ENCODE data around the gene GLYR1.
A peak's percentile ranks its signal among the peaks of the same experiment; 100 is the strongest.
"Not testable (repeated sequence)": the region's sequence is repeated elsewhere in the genome, so short reads cannot be mapped to it uniquely, and the experiment has no call there.

The GLYR1 gene

DNA sequence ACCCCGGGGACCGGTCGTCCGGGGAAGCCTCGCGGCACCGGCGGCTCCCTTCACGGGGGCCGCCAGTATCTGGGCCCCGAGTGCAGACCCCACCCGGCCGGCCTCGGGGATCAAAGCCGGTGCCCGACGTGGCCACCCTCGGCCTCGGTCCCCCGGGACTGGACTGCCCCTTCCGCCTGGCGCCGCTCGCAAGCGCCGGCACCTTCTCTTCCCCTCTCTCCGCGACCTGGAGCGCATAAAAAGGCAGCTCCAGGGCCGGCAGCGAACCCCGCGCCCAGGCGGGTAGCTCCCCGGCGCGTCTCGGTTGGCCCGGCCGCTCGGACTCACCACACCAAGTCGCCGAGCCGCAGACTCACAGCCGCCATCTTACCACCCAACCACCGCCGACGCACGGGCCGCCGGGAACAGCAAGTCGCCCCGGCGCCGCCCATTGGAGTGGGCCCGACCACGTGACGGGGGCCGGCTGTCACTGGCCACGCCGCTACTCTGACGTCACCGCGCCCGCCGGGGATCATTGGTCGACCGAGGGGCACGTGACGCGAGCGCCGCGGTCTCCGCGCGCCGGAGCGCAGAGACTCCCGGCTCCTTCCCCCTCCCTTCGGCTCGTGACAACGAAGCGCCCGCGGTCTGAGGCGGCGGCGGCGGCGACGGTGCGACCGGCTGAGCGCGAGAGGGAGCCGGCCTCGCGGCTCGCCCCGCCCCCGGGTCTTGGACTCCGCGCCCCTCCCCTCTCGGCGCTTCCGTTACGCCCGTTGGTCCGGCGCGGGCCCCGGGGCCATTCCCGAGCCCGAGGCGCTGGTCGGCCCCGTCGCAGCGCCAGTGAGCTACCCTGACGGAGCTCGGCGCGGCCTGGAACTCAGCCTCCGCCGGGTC is at the start of gene GLYR1, which contains the start of gene UBN1:
Gene GLYR1, minus strand, starts transcription at position 388 of the 873 bp plus-strand sequence. Its CDS starts 23 bp downstream, at position 365.
Gene UBN1, plus strand, starts transcription at position 581 of the 873 bp plus-strand sequence. CDS start 5,437 bp downstream, outside the sequence.
- DNase-seq = peak; percentile 95 to 96

DNA sequence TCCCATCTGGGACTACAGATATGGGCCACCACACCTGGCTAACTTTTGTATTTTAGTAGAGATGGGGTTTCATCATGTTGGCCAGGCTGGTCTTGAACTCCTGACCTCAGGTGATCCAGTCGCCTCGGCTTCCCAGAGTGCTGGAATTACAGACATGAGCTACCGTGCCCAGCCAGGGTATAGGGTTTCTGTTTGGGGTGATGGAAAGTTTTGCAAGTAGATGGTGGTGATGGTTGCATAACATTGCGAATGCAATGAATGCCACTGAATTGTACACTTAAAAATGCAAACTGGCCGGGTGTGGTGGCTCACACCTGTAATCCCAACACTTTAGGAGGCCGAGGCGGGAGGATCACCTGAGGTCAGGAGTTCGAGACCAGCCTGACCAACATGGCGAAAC is 49.7 kb upstream of the GLYR1 start:
- DNase-seq = not testable (repeated sequence)

DNA sequence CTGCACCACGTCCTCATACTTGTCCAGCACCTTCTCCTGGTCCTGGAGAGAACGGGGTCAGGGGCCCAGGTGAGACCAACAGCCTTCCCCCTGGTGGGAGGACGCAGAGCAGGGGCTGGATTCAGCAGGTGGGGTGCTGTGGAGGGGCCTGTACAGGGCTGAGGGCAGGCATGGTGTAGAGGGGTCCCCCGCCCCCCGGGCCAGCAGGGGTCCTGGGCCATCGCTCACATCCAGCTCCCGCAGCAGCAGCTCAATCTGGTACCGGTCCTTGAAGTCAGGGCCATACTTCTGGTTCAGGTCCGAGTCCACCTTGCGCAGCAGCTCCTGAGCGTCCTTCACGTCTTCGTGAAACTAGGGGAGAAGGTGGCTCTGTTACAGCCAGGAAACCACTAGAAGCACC is 48.3 kb upstream of the GLYR1 start:
- DNase-seq = no peak

DNA sequence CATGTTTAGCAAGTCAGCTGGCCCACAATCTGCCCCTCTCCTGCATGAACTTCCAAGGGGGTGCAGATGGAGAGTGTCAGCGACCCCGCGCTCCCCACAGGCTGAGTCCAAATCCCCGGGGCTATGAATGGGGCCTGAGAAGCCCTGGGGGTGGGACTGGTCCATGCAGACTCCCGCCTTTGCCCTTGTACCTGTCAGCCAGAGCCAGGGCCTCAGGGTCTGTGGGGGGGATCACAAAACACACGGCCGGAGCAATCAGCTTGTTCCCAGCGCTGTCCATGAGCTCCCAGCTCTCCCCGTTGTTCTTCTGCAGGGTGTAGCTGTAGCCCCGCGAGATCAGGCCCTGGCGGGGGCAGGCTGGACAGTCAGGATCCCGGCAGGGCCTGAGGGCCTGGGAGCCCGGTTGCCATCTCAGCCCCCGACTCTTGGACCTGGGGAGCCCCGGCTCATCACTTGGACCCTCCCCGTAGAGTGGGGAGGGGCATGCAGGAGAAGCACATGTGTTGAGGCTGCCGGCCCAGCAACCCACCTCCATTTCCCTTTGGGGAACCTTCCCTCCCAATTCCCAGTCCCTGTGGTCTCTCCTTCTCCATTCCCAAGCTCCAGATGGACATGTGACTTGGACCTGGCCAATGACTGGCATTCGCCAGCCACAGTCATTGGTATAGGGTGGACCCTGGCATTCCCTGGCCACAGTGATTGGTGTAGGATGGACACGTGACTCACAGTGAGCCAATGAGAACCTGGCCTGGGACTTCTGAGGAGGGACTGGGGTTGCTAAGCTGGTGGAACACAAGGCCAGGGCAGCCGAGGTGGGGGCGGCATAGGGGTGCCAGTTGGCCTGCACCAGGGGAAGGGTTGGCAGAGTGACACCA is 47.4 kb upstream of the GLYR1 start:
- DNase-seq = no peak

DNA sequence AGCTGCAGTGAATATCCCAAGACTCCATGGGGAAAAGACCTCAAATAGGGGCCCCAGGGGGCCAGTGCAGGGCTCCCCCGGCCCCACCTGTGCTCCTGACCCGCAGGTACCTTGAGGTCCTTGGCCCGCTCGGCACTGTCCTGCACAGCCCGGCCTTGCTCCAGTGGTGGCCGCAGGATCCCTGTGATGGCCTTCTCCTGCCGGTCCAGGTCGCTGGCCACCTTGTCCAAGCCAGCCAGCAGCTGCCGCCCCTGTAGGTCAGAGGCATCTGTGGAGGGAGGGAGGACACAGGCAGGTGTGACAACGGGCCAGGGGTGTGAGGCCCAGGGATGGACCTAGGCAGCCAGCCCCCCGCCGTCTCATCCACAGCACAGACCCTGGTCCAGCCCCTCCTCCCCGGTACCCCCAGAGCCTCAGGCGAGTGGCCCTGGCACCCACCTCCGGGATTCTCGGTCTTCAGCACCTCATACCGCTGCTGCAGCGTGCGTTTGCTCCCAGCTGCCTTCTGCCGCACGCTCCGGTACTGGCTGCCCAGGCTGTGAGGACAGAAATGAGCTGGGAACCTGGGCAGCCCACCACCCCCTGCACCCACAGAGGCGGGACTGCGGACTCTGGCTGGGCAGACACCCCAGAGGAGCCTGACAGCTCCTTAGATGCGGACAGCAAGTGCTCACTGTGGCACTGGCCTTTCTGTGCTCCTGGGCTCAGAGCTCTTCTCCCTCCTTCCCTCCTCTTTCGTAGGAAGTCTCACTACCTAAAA is 46.2 kb upstream of the GLYR1 start:
- no peak for DNase-seq

DNA sequence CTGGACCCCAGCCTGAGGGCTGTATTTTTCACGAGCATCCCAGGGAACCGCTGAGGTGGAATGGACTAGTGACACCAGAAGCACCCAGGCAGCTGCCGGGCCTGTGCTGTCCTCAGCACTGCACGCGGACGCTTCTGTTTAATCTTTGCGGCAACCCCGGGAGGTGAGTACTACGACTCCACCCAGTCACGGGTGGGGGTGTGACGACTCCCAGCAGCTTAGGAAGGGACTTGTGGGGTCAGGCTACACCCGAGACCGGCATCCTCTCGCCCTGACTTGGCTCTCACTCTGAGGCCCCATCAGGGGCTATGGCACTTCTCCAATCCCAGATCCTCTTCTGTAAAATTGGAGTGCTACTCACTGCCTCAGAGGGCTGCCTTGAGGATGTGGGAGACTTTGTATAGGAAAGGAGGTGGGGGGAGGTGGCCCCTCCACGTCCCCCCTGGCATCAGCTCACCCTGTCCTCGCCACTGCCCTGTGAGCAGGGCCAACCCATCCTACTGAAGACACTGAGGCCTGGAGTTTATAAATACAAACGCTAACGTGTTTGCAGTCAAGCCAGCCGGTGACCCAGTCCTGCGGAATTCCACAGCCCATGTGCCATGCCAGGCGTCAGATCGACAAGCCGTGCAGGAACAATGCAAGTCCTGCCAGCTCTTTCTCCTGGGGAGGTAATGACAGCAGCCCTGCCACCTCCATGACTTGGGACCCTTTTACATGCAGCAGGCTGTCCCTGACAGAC is 45.4 kb upstream of the GLYR1 start:
- no peak for DNase-seq

DNA sequence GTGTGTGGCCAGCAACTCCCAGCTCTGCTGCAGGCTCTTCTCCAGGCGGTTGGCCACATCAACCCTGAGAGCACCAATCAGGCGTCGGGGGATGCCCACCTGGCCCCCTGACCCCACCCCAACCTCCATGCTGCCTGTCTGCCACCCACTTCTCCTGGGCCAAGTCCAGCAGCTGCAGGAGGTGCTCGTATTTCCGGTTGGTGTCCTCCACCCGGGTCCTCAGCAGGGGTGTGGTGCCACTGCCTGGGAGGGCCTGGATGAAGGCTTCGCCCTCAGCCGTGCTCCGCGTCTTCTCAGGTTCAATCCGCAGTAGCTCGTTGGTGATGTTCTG is 44.8 kb upstream of the GLYR1 start:
- no peak for DNase-seq

DNA sequence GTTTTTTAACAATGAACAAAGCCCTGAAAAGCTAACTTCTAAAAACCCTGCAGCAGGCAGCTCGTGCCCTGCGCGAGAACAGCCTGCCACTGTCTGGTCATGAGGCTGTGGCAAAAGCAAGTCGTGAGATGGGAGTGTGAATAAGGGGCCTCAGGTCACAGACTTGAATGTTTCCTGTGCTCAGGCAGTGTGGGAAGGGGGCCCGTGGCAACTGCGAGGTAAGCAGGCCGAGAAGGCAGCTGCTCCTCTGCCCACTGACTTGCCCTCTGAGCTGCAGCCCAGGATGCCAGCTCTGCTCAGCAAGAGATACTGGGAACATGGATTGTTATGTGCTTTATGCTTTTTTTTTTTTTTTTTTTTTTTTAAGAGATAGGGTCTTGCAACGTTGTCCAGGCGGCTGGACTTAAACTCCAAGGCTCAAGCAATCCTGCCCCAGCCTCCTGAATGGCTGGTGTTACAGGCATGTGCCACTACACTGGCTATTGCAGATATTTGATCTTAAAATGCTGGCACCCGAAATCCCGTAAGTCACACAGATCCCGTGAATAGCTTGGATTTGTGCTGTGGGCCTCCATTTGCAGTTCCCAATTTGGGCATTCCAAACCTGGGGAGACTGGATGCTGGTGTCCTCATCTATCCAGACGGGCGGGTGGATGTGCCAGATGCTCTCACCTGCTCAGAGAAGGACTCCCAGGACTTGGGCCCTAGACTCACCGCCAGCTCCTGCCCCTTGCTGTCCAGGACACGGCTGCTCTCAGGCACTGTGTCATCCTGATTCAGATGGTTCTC is 44.2 kb upstream of the GLYR1 start:
- DNase-seq = no peak

DNA sequence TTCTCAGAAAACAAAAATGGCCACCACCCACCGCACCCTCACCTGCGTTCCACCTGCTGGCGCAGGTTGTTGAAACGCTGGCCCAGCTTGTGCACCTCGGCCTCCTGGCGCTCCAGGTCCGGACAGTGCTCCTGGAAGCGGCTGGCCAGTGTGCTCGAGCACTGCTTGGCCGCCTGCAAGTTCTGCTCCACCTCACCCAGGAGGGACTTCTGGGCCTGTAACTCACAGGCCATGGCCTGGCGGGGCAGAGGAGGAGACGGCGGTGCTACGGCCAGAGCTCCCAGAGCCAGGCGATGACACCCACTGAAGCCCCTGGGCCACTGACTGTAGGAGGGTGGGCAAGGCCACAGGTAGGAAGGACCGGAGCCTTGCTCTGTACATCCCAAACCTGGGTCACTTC is 43.6 kb upstream of the GLYR1 start:
- DNase-seq = no peak

DNA sequence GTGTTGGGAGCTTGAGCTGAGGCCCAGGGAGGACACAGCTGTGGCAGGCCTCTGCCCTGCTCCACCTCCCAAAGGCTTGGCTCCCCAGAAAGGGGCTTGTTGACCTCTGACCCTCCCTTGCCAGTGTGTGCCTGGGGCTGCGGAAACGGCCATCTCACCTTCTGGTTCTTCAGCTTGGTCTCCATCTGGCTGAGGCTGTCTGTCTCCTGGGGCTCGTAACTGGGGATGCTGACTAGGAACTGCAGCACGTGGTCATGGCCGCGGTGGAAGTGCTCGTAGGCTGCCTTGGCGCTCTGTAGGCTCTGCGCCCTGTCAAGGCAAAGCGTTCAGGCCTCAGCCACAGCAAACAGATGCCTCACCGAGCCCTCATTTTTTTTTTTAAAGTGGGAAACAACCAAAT is 42.9 kb upstream of the GLYR1 start:
- DNase-seq = no peak

DNA sequence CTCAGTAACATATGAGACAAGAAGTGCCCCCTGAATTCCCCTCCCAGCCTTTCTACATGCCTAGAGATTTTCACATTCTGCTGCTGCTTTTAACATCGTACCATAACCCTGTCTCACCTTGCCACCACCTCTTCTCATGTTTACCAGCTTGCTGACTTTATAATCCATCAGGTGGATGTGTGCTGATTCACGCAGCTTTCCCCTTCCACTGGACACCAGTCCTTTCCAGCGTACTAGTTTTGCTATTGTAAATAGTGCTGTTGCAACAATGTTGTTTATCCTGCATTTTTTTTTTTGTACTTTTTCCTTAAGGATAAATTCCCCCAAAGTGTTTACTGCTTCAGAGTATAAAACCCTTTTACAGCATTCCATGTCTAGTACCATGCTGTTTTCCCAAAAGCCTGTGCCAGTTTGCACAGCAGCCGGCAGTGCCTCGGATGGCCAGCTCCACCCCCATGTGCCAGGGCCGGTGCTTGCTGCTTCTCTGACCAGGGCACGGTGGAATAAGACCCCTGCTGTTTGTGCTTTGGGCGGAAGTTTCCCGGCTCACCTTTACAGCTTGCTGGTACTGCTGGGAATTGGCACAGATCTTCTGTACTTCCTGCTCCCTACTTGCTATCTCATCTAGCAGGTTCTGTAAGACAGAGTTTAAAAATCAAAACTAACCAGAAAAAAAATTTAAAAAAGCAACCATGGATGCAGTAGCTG is 41.5 kb upstream of the GLYR1 start:
- no peak for DNase-seq

DNA sequence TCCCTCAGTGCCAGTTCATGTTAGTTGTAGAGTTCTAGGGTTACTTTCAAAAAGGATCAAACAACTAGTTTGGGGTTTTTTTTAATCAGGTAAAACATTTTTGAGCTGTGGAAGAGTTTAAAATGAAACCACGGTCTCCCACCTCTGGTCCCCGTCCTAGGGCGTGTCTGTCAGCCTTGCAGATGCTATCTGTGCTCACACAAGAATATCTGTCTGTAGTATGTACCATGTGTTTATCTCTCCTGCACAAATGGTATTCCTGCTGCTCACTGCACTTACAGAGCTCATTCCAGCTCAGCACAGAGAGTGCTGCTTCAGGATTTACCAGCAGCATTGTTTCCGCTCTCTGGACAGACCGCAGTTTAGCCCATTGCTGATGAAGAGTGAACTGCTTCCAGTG is 39.1 kb upstream of the GLYR1 start:
- DNase-seq = no peak

DNA sequence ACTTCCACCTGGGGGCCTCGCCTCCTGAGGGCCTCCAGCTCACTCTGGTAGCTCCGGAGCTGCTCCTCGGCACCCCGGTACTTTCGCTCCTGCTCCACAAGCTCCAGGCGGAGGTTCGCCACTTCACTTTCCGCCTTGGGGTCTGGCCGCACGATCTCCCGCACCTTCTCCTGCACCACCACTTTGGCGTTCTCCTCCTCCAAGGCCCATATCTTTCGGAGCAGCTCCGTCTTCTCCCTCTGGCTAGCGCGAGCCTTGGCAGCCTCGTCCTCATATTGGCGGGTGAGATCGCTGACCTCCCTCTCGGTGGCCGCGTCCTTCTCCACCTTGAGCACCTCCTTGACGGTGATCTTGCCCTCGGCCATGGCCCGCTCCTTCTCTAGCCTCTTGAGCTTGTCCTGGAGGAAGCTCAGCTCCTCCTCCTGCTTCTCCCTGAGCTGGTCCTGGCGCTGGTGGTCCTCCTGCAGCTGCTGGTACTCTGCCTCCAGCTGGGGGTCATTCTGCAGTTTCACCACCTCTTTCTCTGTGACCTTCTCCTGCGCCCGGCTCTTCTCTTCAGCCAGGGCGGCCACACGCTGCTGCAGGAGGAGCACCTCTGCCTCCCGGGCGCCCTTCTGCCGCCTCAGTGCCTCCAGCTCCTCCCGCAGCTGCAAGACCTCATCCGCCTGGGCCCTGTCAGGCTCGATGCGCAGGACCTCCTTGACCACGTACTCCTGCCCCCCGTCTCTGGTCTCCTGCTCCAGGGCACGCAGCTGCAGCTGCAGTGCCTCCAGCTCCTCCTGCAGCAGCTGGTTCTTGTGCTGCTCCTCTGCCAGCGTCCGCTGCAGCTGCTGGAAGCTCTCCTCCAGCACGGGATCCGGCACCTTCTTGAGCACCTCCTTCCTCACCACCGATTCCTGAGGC is 38.1 kb upstream of the GLYR1 start:
- DNase-seq = no peak

DNA sequence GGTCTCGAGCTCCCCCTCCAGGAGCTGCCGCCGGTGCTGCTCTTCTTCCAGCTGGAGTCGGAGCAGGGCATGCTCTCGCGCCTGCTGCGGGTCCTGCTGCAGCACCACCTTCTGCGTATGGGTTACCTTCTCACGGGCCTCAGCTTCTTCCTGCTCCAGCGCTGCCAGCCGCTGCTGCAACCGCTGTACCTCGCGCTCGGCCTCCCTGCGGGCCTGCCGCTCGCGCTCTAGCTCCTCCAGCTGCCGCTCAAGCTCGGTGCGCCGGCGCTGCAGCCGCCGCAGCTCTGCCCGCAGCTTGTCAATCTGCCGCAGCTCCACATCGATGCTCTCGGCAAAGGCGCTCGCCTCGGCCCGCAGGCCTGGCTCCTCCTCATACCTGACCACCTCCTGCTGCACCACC is 37.1 kb upstream of the GLYR1 start:
- DNase-seq = no peak

DNA sequence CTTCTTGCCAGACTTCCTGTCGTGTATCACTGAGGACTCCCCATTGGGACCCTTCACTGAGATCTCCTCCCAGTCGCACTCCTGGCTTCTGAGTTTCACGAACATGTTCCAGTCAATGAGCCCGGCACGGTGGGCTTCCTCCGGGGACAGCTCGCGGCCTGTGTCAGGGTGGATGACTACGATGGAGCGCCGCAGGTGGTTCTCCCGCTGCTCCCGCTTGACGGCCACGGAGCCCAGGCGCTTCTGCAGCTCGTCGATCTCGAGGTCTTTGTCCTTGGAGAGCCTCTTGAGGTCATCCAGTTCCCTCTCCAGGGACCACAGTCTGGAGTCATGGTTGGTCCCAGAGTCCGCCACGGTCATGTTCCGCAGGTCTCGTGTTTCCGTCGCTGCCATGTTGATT is 36.4 kb upstream of the GLYR1 start:
- no peak for DNase-seq

DNA sequence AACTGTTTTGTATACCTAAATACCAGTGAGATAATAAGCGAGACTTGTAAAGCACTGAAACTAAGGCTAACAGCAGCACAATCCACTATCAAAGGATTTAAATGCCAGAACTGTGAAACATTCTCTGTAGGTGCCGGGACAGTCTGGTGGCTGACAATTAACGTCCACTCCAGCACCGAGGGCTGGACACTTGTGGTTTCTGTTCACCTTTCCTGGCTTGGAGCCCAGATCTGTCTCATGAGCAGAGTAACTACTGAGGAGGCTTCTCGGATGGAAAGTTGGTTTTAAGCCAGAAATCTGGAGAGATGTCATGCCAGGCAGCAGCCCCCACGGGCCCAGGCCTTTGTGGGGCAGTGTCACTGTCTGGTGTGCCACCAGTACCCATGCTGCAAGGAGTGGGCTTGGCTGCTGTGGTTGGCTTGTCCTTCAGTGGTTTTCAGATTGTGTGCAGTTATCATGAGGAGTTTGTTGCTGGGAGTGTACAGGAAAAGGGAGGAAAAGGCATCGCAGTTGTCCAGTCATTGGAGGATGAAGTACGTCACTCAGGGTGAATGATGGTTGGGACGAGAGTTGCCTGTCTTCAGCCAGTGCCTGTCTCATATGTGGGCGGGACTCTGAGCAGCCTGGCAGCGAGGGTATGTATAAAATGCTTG is 35.7 kb upstream of the GLYR1 start:
- no peak for DNase-seq

DNA sequence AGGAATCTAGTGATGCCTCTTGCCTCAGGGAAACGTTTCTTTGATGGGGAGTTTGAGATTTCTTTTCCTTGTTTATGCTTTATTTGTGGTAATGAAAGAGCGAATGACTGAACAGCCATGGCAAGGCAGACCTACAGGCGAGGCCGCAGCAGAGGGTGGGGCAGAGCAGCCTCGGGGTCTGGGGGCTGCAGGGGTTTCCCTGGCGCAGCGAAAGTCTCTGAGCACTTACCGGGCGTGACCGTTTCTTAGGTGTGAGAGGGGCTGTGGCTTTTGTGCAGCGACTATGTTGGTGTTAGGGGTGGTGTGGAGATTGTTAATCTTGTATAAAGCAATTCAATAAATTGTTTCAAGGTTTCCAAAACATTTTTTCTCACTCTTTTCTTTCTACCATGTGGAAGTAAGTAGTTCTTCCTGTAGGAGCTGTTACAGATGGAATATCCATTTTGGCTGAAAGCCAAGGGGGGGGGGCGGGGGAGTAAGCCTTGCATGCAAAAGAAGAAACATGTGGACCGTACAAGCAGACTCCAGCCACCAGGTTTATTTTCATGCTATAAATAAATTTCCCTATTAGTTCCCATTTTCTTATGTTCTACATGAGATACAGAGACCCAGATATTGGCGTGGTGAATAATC is 35.0 kb upstream of the GLYR1 start:
- no peak for DNase-seq

DNA sequence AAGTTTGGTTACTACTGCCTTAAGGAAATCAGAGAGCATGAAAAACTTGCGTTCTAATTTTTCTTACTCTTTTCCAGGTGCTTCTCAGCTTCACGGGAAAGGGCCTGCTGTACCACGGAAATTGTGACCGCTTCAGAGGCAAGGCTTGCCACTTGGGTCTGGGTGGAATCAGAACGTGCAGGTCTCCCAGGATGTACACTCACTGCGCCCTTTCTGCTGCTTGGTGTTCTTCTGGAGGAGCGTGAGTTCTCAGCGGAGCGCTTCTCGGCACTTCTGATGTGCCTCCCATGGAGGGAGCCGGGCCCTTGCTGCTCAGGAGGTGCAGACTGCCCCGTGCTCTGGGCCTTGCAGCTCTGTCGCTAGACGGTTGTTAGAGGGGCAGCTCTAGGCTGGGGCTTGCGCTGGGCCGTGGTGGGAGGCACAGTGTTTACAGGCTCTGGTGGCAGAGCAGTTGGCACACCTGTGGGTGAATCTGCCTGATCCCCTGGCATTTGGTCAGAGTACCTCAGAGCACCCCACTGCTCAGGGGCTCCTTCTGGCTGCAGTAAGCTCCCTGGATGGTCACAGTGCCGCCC is 33.0 kb upstream of the GLYR1 start:
- DNase-seq = no peak
